WTC11 (cell line): Measurements from ENCODE around the gene SYCP2. TPM values are rescaled to one million over a fixed set of nuclear protein-coding genes. Genes with fewer than 3 reads are reported as not detected.

Experiments
- ATAC-seq: fragments of 200-7000 bp; cut with Tn5 transposase; 2 replicates; pipeline ENCODE4 v1.10.0; 2021; ENCODE audit warnings: mild to moderate bottlenecking, moderate library complexity
- CTCF ChIA-PET: fragments of 300-600 bp; sonication (Branson Sonifier 250); formaldehyde crosslinking; loops from one replicate; lab custom pipeline; 2021; ENCODE audit warnings: antibody characterized with exemption; lab: Charles Lee
- POLR2A ChIA-PET: fragments of 350-600 bp; sonication (Branson Sonifier 250); formaldehyde crosslinking; loops from one replicate; lab custom pipeline; 2021; ENCODE audit warnings: antibody characterized with exemption; lab: Charles Lee
- DNase-seq: peaks from one replicate; pipeline ENCODE4 v3.0.0; 2021; ENCODE audit warnings: low spot score
- H3K27ac Mint-ChIP-seq: 2 replicates; pipeline ENCODE4 v1.8.0; 2021; ENCODE audit warnings: mixed read lengths
- H3K27me3 Mint-ChIP-seq: 2 replicates; pipeline ENCODE4 v1.8.0; 2021; ENCODE audit warnings: low read depth, mild to moderate bottlenecking, moderate library complexity, mixed read lengths
- H3K36me3 Mint-ChIP-seq: 2 replicates; pipeline ENCODE4 v1.8.0; 2021; ENCODE audit warnings: mixed read lengths
- H3K4me1 Mint-ChIP-seq: 2 replicates; pipeline ENCODE4 v1.8.0; 2022; ENCODE audit warnings: mixed read lengths
- H3K4me3 Mint-ChIP-seq: 2 replicates; pipeline ENCODE4 v1.8.0; 2021; ENCODE audit warnings: mild to moderate bottlenecking, moderate library complexity, mixed read lengths
- H3K9me3 Mint-ChIP-seq: 2 replicates; pipeline ENCODE4 v1.8.0; 2021; ENCODE audit warnings: mixed read lengths
- ATF2 ChIP-seq: sonication (generic); formaldehyde crosslinking; IDR thresholded peaks from 2 replicates; pipeline ENCODE4 v1.8.1; 2022; ENCODE audit warnings: low read depth, missing genetic modification reagents, borderline replicate concordance
- CTCF ChIP-seq: fragments of 200-600 bp; IDR thresholded peaks from 2 replicates; pipeline ENCODE4 v1.8.0; 2022; ENCODE audit warnings: antibody characterized with exemption
- E2F5 ChIP-seq: sonication (generic); formaldehyde crosslinking; IDR thresholded peaks from 2 replicates; pipeline ENCODE4 v1.8.1; 2022; ENCODE audit warnings: mild to moderate bottlenecking, moderate library complexity, missing genetic modification reagents
- ERG ChIP-seq: fragments of 250-450 bp; sonication (Bioruptor Pico); IDR thresholded peaks from 2 replicates; pipeline ENCODE4 v1.8.0; 2021; ENCODE audit warnings: mild to moderate bottlenecking
- ETV6 ChIP-seq: sonication (generic); formaldehyde crosslinking; IDR thresholded peaks from 2 replicates; pipeline ENCODE4 v1.8.1; 2022; ENCODE audit warnings: mild to moderate bottlenecking, missing genetic modification reagents
- GABPB1 ChIP-seq: sonication (generic); formaldehyde crosslinking; IDR thresholded peaks from 2 replicates; pipeline ENCODE4 v1.8.1; 2023; ENCODE audit warnings: mild to moderate bottlenecking, missing genetic modification reagents
- OVOL2 ChIP-seq: fragments of 250-450 bp; sonication (Bioruptor Pico); IDR thresholded peaks from 2 replicates; pipeline ENCODE4 v1.9.0; 2021; ENCODE audit warnings: mild to moderate bottlenecking, borderline replicate concordance
- PRDM15 ChIP-seq: sonication (generic); formaldehyde crosslinking; IDR thresholded peaks from 2 replicates; pipeline ENCODE4 v1.8.0; 2022; ENCODE audit warnings: missing genetic modification reagents
- RORB ChIP-seq: fragments of 250-450 bp; sonication (Bioruptor Pico); IDR thresholded peaks from 2 replicates; pipeline ENCODE4 v1.9.0; 2021; ENCODE audit warnings: mild to moderate bottlenecking
- STAT6 ChIP-seq: sonication (generic); formaldehyde crosslinking; conservative IDR thresholded peaks from 2 replicates; pipeline ENCODE4 v1.8.1; 2023; ENCODE audit warnings: mild to moderate bottlenecking, low read depth, missing genetic modification reagents, moderate library complexity
- USF1 ChIP-seq: sonication (generic); formaldehyde crosslinking; IDR thresholded peaks from 2 replicates; pipeline ENCODE4 v1.8.0; 2022; ENCODE audit warnings: mild to moderate bottlenecking, missing genetic modification reagents
- USF2 ChIP-seq: sonication (generic); formaldehyde crosslinking; IDR thresholded peaks from 2 replicates; pipeline ENCODE4 v1.8.1; 2023; ENCODE audit warnings: mild to moderate bottlenecking, missing genetic modification reagents, moderate library complexity
- ZNF263 ChIP-seq: sonication (generic); formaldehyde crosslinking; IDR thresholded peaks from 2 replicates; pipeline ENCODE4 v1.8.1; 2022; ENCODE audit warnings: low read depth, mild to moderate bottlenecking, moderate library complexity, missing genetic modification reagents
- ZNF396 ChIP-seq: fragments of 250-450 bp; sonication (Bioruptor Pico); IDR thresholded peaks from 2 replicates; pipeline ENCODE4 v1.8.0; 2021; ENCODE audit warnings: mild to moderate bottlenecking, moderate library complexity, borderline replicate concordance
- total RNA-seq: library from RNA; stranded (reverse); gene quantifications from 3 replicates; pipeline ENCODE4 v1.2.3, GENCODE V29; 2021

SYCP2 gene
- total RNA-seq, 1 experiment from 2014 or later: 0.31 TPM

GRCh38 chr20:59977086-59977485, 43.6 kb upstream of the SYCP2 start (continued):
- TF ChIP-seq USF2 (CRISPR knock-in tag) (no peak), ETV6 (CRISPR knock-in tag) (no peak), ATF2 (CRISPR knock-in tag) (no peak), USF1 (CRISPR knock-in tag) (no peak), OVOL2 (CRISPR knock-in tag) (no peak), RORB (no peak), CTCF (no peak), ZNF263 (CRISPR knock-in tag) (no peak), ZNF396 (CRISPR knock-in tag) (no peak), GABPB1 (CRISPR knock-in tag) (no peak)

- H3K4me1 Mint-ChIP-seq: no peaks in the 10 kb centered on the region
- no peaks in the 10 kb centered on the region for H3K36me3 Mint-ChIP-seq
- ATAC-seq (no peak), DNase-seq (no peak)
- peaks cover 7% of the 10 kb centered on the region; the same call in 1 of the 2 replicates for H3K9me3 Mint-ChIP-seq
- H3K4me3 Mint-ChIP-seq: no peak overlapping the region
- ChIA-PET POLR2A (interaction anchor here (0.5 kb wide), 1 partner anchor 783 kb away, joined by 4 read pairs; no protein-coding TSS in a partner anchor), CTCF (interaction anchor here (0.6 kb wide), 1 partner anchor 34 kb away, joined by 3 read pairs; no protein-coding TSS in a partner anchor)
- no peak overlapping the region for H3K27ac Mint-ChIP-seq
- H3K27me3 Mint-ChIP-seq: peaks cover 15% of the 10 kb centered on the region
- TF ChIP-seq PRDM15 (CRISPR knock-in tag) (no peak), E2F5 (CRISPR knock-in tag) (no peak), ERG (CRISPR knock-in tag) (no peak), STAT6 (CRISPR knock-in tag) (no peak), GABPB1 (CRISPR knock-in tag) (no peak)
- TF ChIP-seq, all 79 proteins: peak for 0
These were observed 42.8 kb upstream of the SYCP2 start for GRCh38 chr20:59976156-59976782.
